T-helper 17 cell (primary cell): ENCODE results near the gene TOR3A. TPM values are rescaled to one million over a fixed set of nuclear protein-coding genes. Genes with fewer than 3 reads are reported as not detected.

Experiments
- ATAC-seq: fragments of 150-1000 bp; cut with Tn5 transposase; 2 replicates; pipeline ENCODE4 v1.10.0; 2021; ENCODE audit warnings: mild to moderate bottlenecking, moderate library complexity
- DNase-seq, 3 donors: peaks; one replicate each; pipeline versions ENCODE4 v3.0.0 to v3.0.0-alpha.2; 2020 to 2021
- H3K9me3 ChIP-seq: one replicate; pipeline ENCODE4 v1.7.0; 2013; ENCODE audit warnings: low read length, mild to moderate bottlenecking; ENCODE audit not compliant: control insufficient read depth, poor library complexity, severe bottlenecking
- H3K27ac Mint-ChIP-seq: one replicate; pipeline ENCODE4 v1.8.0; 2022; ENCODE audit warnings: mild to moderate bottlenecking, moderate library complexity, mixed read lengths
- H3K27me3 Mint-ChIP-seq: one replicate; pipeline ENCODE4 v1.8.0; 2022; ENCODE audit warnings: mixed read lengths
- H3K36me3 Mint-ChIP-seq: one replicate; pipeline ENCODE4 v1.8.0; 2022; ENCODE audit warnings: low read depth, mixed read lengths
- H3K4me1 Mint-ChIP-seq: one replicate; pipeline ENCODE4 v1.8.0; 2022; ENCODE audit warnings: mild to moderate bottlenecking, mixed read lengths
- H3K4me3 Mint-ChIP-seq: one replicate; pipeline ENCODE4 v1.8.0; 2022; ENCODE audit warnings: mild to moderate bottlenecking, moderate library complexity, mixed read lengths
- total RNA-seq, 4 donors: library from RNA in 2 of 4; stranded (reverse) in 2 of 4; gene quantifications; one replicate each; pipeline ENCODE4 v1.2.3 and lab custom pipeline; 2022 to 2026

Gene TOR3A
- total RNA-seq, 2 donors from 2014 or later = 29.4 to 38.5 TPM

- Mint-ChIP-seq H3K36me3 (no peaks in the 10 kb centered on the region), H3K4me3 (no peak overlapping the region), H3K27me3 (no peaks in the 10 kb centered on the region), H3K4me1 (no peaks in the 10 kb centered on the region), H3K27ac (no peak overlapping the region)
- ATAC-seq (no peak), DNase-seq (no peak)
- H3K9me3 ChIP-seq = no peaks in the 10 kb centered on the region
These were observed 22.9 kb downstream of the TOR3A start for GRCh38 chr1:179104611-179105250.

GRCh38 chr1:179105393-179105792 lies 23.5 kb downstream of the TOR3A start:
- H3K27ac Mint-ChIP-seq = no peak overlapping the region
- DNase-seq = no peak
- no peak for ATAC-seq
- H3K4me3 Mint-ChIP-seq = no peak overlapping the region
- H3K27me3 Mint-ChIP-seq = no peaks in the 10 kb centered on the region
- H3K36me3 Mint-ChIP-seq = no peaks in the 10 kb centered on the region
- H3K9me3 ChIP-seq = no peaks in the 10 kb centered on the region
- no peaks in the 10 kb centered on the region for H3K4me1 Mint-ChIP-seq

GRCh38 chr1:179107706-179108629 lies 26.1 kb downstream of the TOR3A start:
- no peak for DNase-seq
- ATAC-seq = no peak
- peak overlapping the region; percentile 43 for H3K27ac Mint-ChIP-seq
- H3K9me3 ChIP-seq = no peaks in the 10 kb centered on the region
- H3K36me3 Mint-ChIP-seq = no peaks in the 10 kb centered on the region
- H3K4me1 Mint-ChIP-seq = no peaks in the 10 kb centered on the region
- no peak overlapping the region for H3K4me3 Mint-ChIP-seq
- H3K27me3 Mint-ChIP-seq = no peaks in the 10 kb centered on the region

GRCh38 chr1:179108644-179109043 lies 26.8 kb downstream of the TOR3A start:
- H3K9me3 ChIP-seq = no peaks in the 10 kb centered on the region
- H3K4me1 Mint-ChIP-seq = no peaks in the 10 kb centered on the region
- no peak overlapping the region for H3K4me3 Mint-ChIP-seq
- no peak overlapping the region for H3K27ac Mint-ChIP-seq
- no peak for ATAC-seq
- H3K27me3 Mint-ChIP-seq = no peaks in the 10 kb centered on the region
- no peaks in the 10 kb centered on the region for H3K36me3 Mint-ChIP-seq
- DNase-seq = no peak

GRCh38 chr1:179115181-179115580 lies 33.3 kb downstream of the TOR3A start:
- peaks cover 7% of the 10 kb centered on the region for H3K4me1 Mint-ChIP-seq
- no peak for DNase-seq
- no peak overlapping the region for H3K27ac Mint-ChIP-seq
- H3K27me3 Mint-ChIP-seq = no peaks in the 10 kb centered on the region
- no peak overlapping the region for H3K4me3 Mint-ChIP-seq
- peaks cover 2% of the 10 kb centered on the region for H3K36me3 Mint-ChIP-seq
- H3K9me3 ChIP-seq = no peaks in the 10 kb centered on the region
- no peak for ATAC-seq

- H3K9me3 ChIP-seq = no peaks in the 10 kb centered on the region
- Mint-ChIP-seq H3K4me3 (no peak overlapping the region), H3K27me3 (no peaks in the 10 kb centered on the region), H3K4me1 (peaks cover 6% of the 10 kb centered on the region), H3K27ac (no peak overlapping the region), H3K36me3 (peaks cover 2% of the 10 kb centered on the region)
- DNase-seq (no peak), ATAC-seq (no peak)
These were observed 37.6 kb downstream of the TOR3A start for GRCh38 chr1:179119513-179119912.

- Mint-ChIP-seq H3K4me1 (peaks cover 6% of the 10 kb centered on the region), H3K27ac (peak overlapping the region; percentile 29), H3K27me3 (no peaks in the 10 kb centered on the region), H3K4me3 (no peak overlapping the region), H3K36me3 (peaks cover 2% of the 10 kb centered on the region)
- H3K9me3 ChIP-seq = no peaks in the 10 kb centered on the region
- DNase-seq (no peak), ATAC-seq (no peak)
These were observed 38.9 kb downstream of the TOR3A start for GRCh38 chr1:179120736-179121135.

GRCh38 chr1:179121159-179121938 lies 39.5 kb downstream of the TOR3A start:
- H3K9me3 ChIP-seq = no peaks in the 10 kb centered on the region
- Mint-ChIP-seq H3K4me1 (peaks cover 2% of the 10 kb centered on the region), H3K36me3 (peaks cover 2% of the 10 kb centered on the region), H3K4me3 (no peak overlapping the region), H3K27me3 (no peaks in the 10 kb centered on the region), H3K27ac (no peak overlapping the region)
- peak in 1 of 3 donors; percentile 16 for DNase-seq
- no peak for ATAC-seq

- Mint-ChIP-seq H3K27ac (peak overlapping the region; percentile 45), H3K4me3 (no peak overlapping the region), H3K4me1 (peaks cover 6% of the 10 kb centered on the region), H3K27me3 (no peaks in the 10 kb centered on the region), H3K36me3 (peaks cover 2% of the 10 kb centered on the region)
- H3K9me3 ChIP-seq = no peaks in the 10 kb centered on the region
- DNase-seq = no peak
- ATAC-seq = no peak
These were observed 43.0 kb downstream of the TOR3A start for GRCh38 chr1:179124873-179125272.

GRCh38 chr1:179126338-179127060 lies 44.6 kb downstream of the TOR3A start:
- DNase-seq = no peak
- H3K27ac Mint-ChIP-seq = no peak overlapping the region
- ATAC-seq = no peak

GRCh38 chr1:179127163-179127895 lies 45.5 kb downstream of the TOR3A start:
- no peak overlapping the region for H3K4me3 Mint-ChIP-seq
- H3K27ac Mint-ChIP-seq = no peak overlapping the region

More at GRCh38 chr1:179126338-179127060, 44.6 kb downstream of the TOR3A start:
- H3K4me1 Mint-ChIP-seq = peaks cover 12% of the 10 kb centered on the region
- H3K4me3 Mint-ChIP-seq = no peak overlapping the region
- no peaks in the 10 kb centered on the region for H3K9me3 ChIP-seq
- no peaks in the 10 kb centered on the region for H3K27me3 Mint-ChIP-seq
- no peaks in the 10 kb centered on the region for H3K36me3 Mint-ChIP-seq

GRCh38 chr1:179128520-179128919 lies 46.6 kb downstream of the TOR3A start:
- Mint-ChIP-seq H3K27me3 (no peaks in the 10 kb centered on the region), H3K4me1 (peaks cover 17% of the 10 kb centered on the region), H3K36me3 (no peaks in the 10 kb centered on the region), H3K4me3 (no peak overlapping the region), H3K27ac (peak overlapping the region; percentile 93)
- DNase-seq = no peak
- no peaks in the 10 kb centered on the region for H3K9me3 ChIP-seq
- ATAC-seq = no peak

More at GRCh38 chr1:179127163-179127895, 45.5 kb downstream of the TOR3A start:
- DNase-seq (no peak), ATAC-seq (no peak)
- no peaks in the 10 kb centered on the region for H3K27me3 Mint-ChIP-seq
- peaks cover 12% of the 10 kb centered on the region for H3K4me1 Mint-ChIP-seq
- no peaks in the 10 kb centered on the region for H3K36me3 Mint-ChIP-seq
- no peaks in the 10 kb centered on the region for H3K9me3 ChIP-seq
